Measurements from ENCODE around the gene SNAPC4.
A peak's percentile ranks its signal among the peaks of the same experiment; 100 is the strongest.

Gene SNAPC4

GRCh38 chr9:136418182-136419091, 18.5 kb upstream of the SNAPC4 start:
- TF ChIP-seq CTCF (IDR thresholded peaks at IDR 0.05; ENCODE audit: low read depth, low read length, missing control alignments): no peak
- no peak for DNase-seq (ENCODE audit: extremely low read depth, low read depth)
- no peak overlapping the region for H3K4me3 ChIP-seq (replicated peaks; ENCODE audit: low read depth, low read length)

- no peak for TF ChIP-seq CTCF (IDR thresholded peaks at IDR 0.05; ENCODE audit: low read depth, low read length, missing control alignments)
- DNase-seq (ENCODE audit: extremely low read depth, low read depth): no peak
- H3K4me3 ChIP-seq (replicated peaks; ENCODE audit: low read depth, low read length): no peak overlapping the region
These were observed 16.9 kb upstream of the SNAPC4 start for GRCh38 chr9:136416914-136417313.

- H3K4me3 ChIP-seq (replicated peaks; ENCODE audit: low read depth, low read length): no peak overlapping the region
- no peak for DNase-seq (ENCODE audit: extremely low read depth, low read depth)
- TF ChIP-seq CTCF (IDR thresholded peaks at IDR 0.05; ENCODE audit: low read depth, low read length, missing control alignments): no peak
These were observed 16.5 kb upstream of the SNAPC4 start for GRCh38 chr9:136416427-136416826.

GRCh38 chr9:136412962-136413361, 13.0 kb upstream of the SNAPC4 start:
- no peak for DNase-seq (ENCODE audit: extremely low read depth, low read depth)
- no peak for TF ChIP-seq CTCF (IDR thresholded peaks at IDR 0.05; ENCODE audit: low read depth, low read length, missing control alignments)
- H3K4me3 ChIP-seq (replicated peaks; ENCODE audit: low read depth, low read length): no peak overlapping the region

- TF ChIP-seq CTCF (IDR thresholded peaks at IDR 0.05; ENCODE audit: low read depth, low read length, missing control alignments): no peak
- no peak for DNase-seq (ENCODE audit: extremely low read depth, low read depth)
- H3K4me3 ChIP-seq (replicated peaks; ENCODE audit: low read depth, low read length): peak overlapping the region; percentile 93
These were observed 11.4 kb upstream of the SNAPC4 start for GRCh38 chr9:136411378-136411777.

- H3K4me3 ChIP-seq (replicated peaks; ENCODE audit: low read depth, low read length): peak within 1 kb of the TSS; percentile 93
- DNase-seq (ENCODE audit: extremely low read depth, low read depth): peak; percentile 60
- TF ChIP-seq CTCF (IDR thresholded peaks at IDR 0.05; ENCODE audit: low read depth, low read length, missing control alignments): no peak
These were observed 10.7 kb upstream of the SNAPC4 start, which contains the start of the genes ENTR1 and PMPCA for GRCh38 chr9:136410500-136411287. TSS of gene ENTR1 (minus strand) at chr9:136410614. CDS start at chr9:136410397, 217 bp downstream. TSS of gene PMPCA (plus strand) at chr9:136410658. CDS start at chr9:136410669, 11 bp downstream.

All from HFF-Myc (cell line).